ENCODE results near the gene NDE1. TPM values are rescaled to one million over a fixed set of nuclear protein-coding genes. Genes with fewer than 3 reads are reported as not detected.
"Not testable (repeated sequence)": the region's sequence is repeated elsewhere in the genome, so short reads cannot be mapped to it uniquely, and the experiment has no call there.

Gene NDE1
- total and polyA plus RNA-seq, 2 donors (not counting 1 experiment from before 2014, with no cell fraction given): 23.8 to 24.0 TPM

DNA sequence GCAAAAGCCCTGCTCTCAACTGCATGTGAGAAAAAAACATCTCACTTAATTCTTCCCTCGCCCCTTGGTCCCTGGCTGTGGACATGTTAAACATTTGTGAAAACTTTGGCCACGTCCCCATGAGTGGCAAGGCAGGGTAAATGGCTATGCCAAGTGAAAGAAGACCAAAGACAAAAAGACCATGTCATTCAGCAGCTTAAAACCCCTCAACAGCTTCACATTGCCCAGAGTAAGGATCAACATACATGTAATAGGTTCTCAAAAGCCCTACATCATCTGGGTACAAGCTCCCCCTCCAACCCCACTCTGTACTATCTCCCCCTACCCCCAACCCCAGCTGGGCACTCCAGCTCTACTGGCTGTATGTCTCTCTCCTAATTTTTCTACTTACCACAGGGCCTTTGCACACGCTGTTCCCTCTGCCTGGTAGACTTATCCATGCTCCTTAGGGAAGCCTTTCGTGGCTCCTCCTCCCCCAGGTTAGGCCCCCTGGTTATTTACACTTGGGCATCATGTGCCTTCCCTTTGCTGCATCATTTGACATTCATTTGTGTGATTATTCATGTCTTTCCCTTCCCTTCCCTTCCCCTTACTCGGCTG is 75.7 kb downstream of the NDE1 start:
- Histone ChIP-seq H3K4me1 (ENCODE audit: control insufficient read depth, extremely low read depth, insufficient read depth, low read length) (no peaks in the 10 kb centered on the region), H3K27ac (ENCODE audit: insufficient read depth, low read length) (no peak overlapping the region), H3K36me3 (ENCODE audit: control insufficient read depth, insufficient read depth, low read length) (peaks cover 3% of the 10 kb centered on the region), H3K4me3 (replicated peaks in 1 of 4; ENCODE audit: control extremely low read depth in 1 of 4, insufficient read depth in 1 of 4, low read depth in 3 of 4, low read length in 4 of 4) (no peak overlapping the region), H3K27me3 (ENCODE audit: control insufficient read depth, insufficient read depth, low read length) (no peaks in the 10 kb centered on the region), H3K9ac (ENCODE audit: insufficient read depth, low read length) (no peak overlapping the region), H4K20me1 (ENCODE audit: control insufficient read depth, extremely low read depth, insufficient read depth, low read length) (no peaks in the 10 kb centered on the region), H2AFZ (ENCODE audit: low read length) (no peak overlapping the region), H3K79me2 (ENCODE audit: control insufficient read depth, insufficient read depth, low read length) (no peaks in the 10 kb centered on the region), H3K9me3 (ENCODE audit: control insufficient read depth, insufficient read depth, low read depth, low read length) (no peaks in the 10 kb centered on the region), H3K4me2 (ENCODE audit: extremely low read depth, insufficient read depth, low read length) (no peak overlapping the region)
- no peak for DNase-seq (ENCODE audit: low read depth in 2 of 2)
- no peak for TF ChIP-seq EZH2 (IDR thresholded peaks at IDR 0.05; ENCODE audit: low read length, missing control alignments)
- TF ChIP-seq, protein P1, sequence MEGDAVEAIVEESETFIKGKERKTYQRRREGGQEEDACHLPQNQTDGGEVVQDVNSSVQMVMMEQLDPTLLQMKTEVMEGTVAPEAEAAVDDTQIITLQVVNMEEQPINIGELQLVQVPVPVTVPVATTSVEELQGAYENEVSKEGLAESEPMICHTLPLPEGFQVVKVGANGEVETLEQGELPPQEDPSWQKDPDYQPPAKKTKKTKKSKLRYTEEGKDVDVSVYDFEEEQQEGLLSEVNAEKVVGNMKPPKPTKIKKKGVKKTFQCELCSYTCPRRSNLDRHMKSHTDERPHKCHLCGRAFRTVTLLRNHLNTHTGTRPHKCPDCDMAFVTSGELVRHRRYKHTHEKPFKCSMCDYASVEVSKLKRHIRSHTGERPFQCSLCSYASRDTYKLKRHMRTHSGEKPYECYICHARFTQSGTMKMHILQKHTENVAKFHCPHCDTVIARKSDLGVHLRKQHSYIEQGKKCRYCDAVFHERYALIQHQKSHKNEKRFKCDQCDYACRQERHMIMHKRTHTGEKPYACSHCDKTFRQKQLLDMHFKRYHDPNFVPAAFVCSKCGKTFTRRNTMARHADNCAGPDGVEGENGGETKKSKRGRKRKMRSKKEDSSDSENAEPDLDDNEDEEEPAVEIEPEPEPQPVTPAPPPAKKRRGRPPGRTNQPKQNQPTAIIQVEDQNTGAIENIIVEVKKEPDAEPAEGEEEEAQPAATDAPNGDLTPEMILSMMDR (conservative IDR thresholded peaks at IDR 0.05 in 1 of 2, IDR thresholded peaks at IDR 0.05 in 1 of 2; ENCODE audit: low read depth in 1 of 2, low read length in 2 of 2): no peak

DNA sequence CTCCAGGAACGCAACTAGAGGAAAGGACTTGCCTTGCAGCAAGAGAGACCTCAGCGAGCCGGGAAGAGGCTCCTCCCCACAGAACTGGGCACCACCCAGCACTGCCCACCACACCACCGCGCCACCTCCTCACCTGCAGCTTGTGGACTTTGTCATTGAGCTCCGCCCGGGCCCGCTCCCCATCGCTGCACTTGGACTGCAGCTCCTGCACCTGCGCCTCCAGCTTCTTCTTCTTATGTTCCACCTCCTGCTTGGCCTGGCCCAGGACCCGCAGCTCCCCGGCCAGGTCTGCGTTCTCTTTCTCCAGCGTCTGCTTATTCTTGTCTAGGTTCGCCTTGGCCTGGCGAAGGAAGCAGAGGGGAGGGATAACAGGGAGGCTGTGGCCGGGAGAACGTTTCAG is 76.7 kb downstream of the NDE1 start:
- H3K27me3 ChIP-seq (ENCODE audit: control insufficient read depth, insufficient read depth, low read length): no peaks in the 10 kb centered on the region
- H3K27ac ChIP-seq (ENCODE audit: insufficient read depth, low read length): no peak overlapping the region
- no peak overlapping the region for H3K9ac ChIP-seq (ENCODE audit: insufficient read depth, low read length)
- no peaks in the 10 kb centered on the region for H3K4me1 ChIP-seq (ENCODE audit: control insufficient read depth, extremely low read depth, insufficient read depth, low read length)
- H3K9me3 ChIP-seq (ENCODE audit: control insufficient read depth, insufficient read depth, low read depth, low read length): no peaks in the 10 kb centered on the region
- H3K4me3 ChIP-seq (replicated peaks in 1 of 4; ENCODE audit: control extremely low read depth in 1 of 4, insufficient read depth in 1 of 4, low read depth in 3 of 4, low read length in 4 of 4): no peak overlapping the region
- peaks cover 3% of the 10 kb centered on the region for H3K36me3 ChIP-seq (ENCODE audit: control insufficient read depth, insufficient read depth, low read length)
- H2AFZ ChIP-seq (ENCODE audit: low read length): no peak overlapping the region
- TF ChIP-seq, protein P1 (conservative IDR thresholded peaks at IDR 0.05 in 1 of 2, IDR thresholded peaks at IDR 0.05 in 1 of 2; ENCODE audit: low read depth in 1 of 2, low read length in 2 of 2): no peak
- TF ChIP-seq EZH2 (IDR thresholded peaks at IDR 0.05; ENCODE audit: low read length, missing control alignments): no peak
- H3K4me2 ChIP-seq (ENCODE audit: extremely low read depth, insufficient read depth, low read length): no peak overlapping the region
- H3K79me2 ChIP-seq (ENCODE audit: control insufficient read depth, insufficient read depth, low read length): no peaks in the 10 kb centered on the region
- H4K20me1 ChIP-seq (ENCODE audit: control insufficient read depth, extremely low read depth, insufficient read depth, low read length): no peaks in the 10 kb centered on the region
- no peak for DNase-seq (ENCODE audit: low read depth in 2 of 2)

- H3K27ac ChIP-seq (ENCODE audit: insufficient read depth, low read length); H4K20me1 ChIP-seq (ENCODE audit: control insufficient read depth, extremely low read depth, insufficient read depth, low read length): not testable (repeated sequence)
These were observed 77.7 kb downstream of the NDE1 start for GRCh38 chr16:15727697-15728096.

More at GRCh38 chr16:15727697-15728096, 77.7 kb downstream of the NDE1 start:
- not testable (repeated sequence) for H2AFZ ChIP-seq (ENCODE audit: low read length); H3K4me1 ChIP-seq (ENCODE audit: control insufficient read depth, extremely low read depth, insufficient read depth, low read length); H3K36me3 ChIP-seq (ENCODE audit: control insufficient read depth, insufficient read depth, low read length); H3K9ac ChIP-seq (ENCODE audit: insufficient read depth, low read length); DNase-seq (ENCODE audit: low read depth in 2 of 2); H3K9me3 ChIP-seq (ENCODE audit: control insufficient read depth, insufficient read depth, low read depth, low read length); H3K4me3 ChIP-seq (replicated peaks in 1 of 4; ENCODE audit: control extremely low read depth in 1 of 4, insufficient read depth in 1 of 4, low read depth in 3 of 4, low read length in 4 of 4); H3K27me3 ChIP-seq (ENCODE audit: control insufficient read depth, insufficient read depth, low read length); H3K79me2 ChIP-seq (ENCODE audit: control insufficient read depth, insufficient read depth, low read length); H3K4me2 ChIP-seq (ENCODE audit: extremely low read depth, insufficient read depth, low read length)

Measured in fibroblast of lung (primary cell).